PC-3 (cell line): Measurements from ENCODE around the gene TTC7B. TPM values are rescaled to one million over a fixed set of nuclear protein-coding genes. Genes with fewer than 3 reads are reported as not detected.

Experiments used
- ATAC-seq: fragments of 200-7000 bp; cut with Tn5 transposase; 2 replicates; pipeline ENCODE4 v1.9.1; 2020; ENCODE audit warnings: mild to moderate bottlenecking, moderate library complexity
- BruUV-seq: library from RNA; stranded (reverse); fragments of 400-500 nt; replicated peaks from 2 replicates; lab custom pipeline; 2021; lab: Mats Ljungman, UMichigan
- CTCF ChIA-PET: fragments of 300-600 bp; sonication (Branson Sonifier 250); formaldehyde crosslinking; loops from one replicate; lab custom pipeline; 2022; ENCODE audit warnings: antibody characterized with exemption; lab: Charles Lee
- POLR2A ChIA-PET: fragments of 300-600 bp; sonication (Branson Sonifier 250); formaldehyde crosslinking; loops from one replicate; lab custom pipeline; 2022; ENCODE audit warnings: antibody characterized with exemption; ENCODE audit not compliant: unreplicated experiment; lab: Charles Lee
- DNase-seq: peaks from one replicate; pipeline ENCODE4 v3.0.0-alpha.2; 2015
- H2AFZ ChIP-seq: fragments of 300-600 bp; sonication (generic); 2 replicates; pipeline ENCODE4 v1.6.0; 2016; ENCODE audit warnings: antibody characterized with exemption, low read length
- H3F3A ChIP-seq: fragments of 300-600 bp; sonication (generic); one replicate; pipeline ENCODE4 v1.6.0; 2017; ENCODE audit warnings: antibody characterized with exemption, low read length, control low read depth, mild to moderate bottlenecking; ENCODE audit not compliant: unreplicated experiment
- H3K27ac ChIP-seq: fragments of 300-600 bp; sonication (generic); 2 replicates; pipeline ENCODE4 v1.5.1; 2016; ENCODE audit warnings: mild to moderate bottlenecking, low read length
- H3K27me3 ChIP-seq: fragments of 300-600 bp; sonication (generic); 2 replicates; pipeline ENCODE4 v1.6.1; 2016; ENCODE audit warnings: low read length, mixed read lengths
- H3K36me3 ChIP-seq: fragments of 300-600 bp; sonication (generic); 2 replicates; pipeline ENCODE4 v1.6.1; 2016; ENCODE audit warnings: low read depth, mixed run types, low read length, mixed read lengths
- H3K4me1 ChIP-seq: fragments of 300-600 bp; sonication (generic); 2 replicates; pipeline ENCODE4 v1.5.1; 2016; ENCODE audit warnings: low read length; ENCODE audit not compliant: insufficient read depth
- H3K4me2 ChIP-seq: fragments of 300-600 bp; sonication (generic); 2 replicates; pipeline ENCODE4 v1.6.0; 2016; ENCODE audit warnings: low read length
- H3K4me3 ChIP-seq: fragments of 300-600 bp; sonication (generic); 2 replicates; pipeline ENCODE4 v1.5.1; 2016; ENCODE audit warnings: mild to moderate bottlenecking, low read length, mixed read lengths
- H3K79me2 ChIP-seq: fragments of 300-600 bp; sonication (generic); 2 replicates; pipeline ENCODE4 v1.6.1; 2017; ENCODE audit warnings: low read length, mixed read lengths
- H3K9ac ChIP-seq: fragments of 300-600 bp; sonication (generic); 2 replicates; pipeline ENCODE4 v1.6.0; 2016; ENCODE audit warnings: mild to moderate bottlenecking, low read length
- H3K9me2 ChIP-seq: fragments of 300-600 bp; sonication (generic); replicated peaks from 2 replicates; pipeline ENCODE4 v1.6.1; 2016; ENCODE audit warnings: mixed run types, low read length, mixed read lengths
- H3K9me3 ChIP-seq: fragments of 300-600 bp; sonication (generic); 2 replicates; pipeline ENCODE4 v1.6.1; 2016; ENCODE audit warnings: low read length, mixed read lengths
- H4K20me1 ChIP-seq: fragments of 300-600 bp; sonication (generic); 2 replicates; pipeline ENCODE4 v1.6.1; 2016; ENCODE audit warnings: low read length, mixed read lengths
- CTCF ChIP-seq: fragments of 300-600 bp; sonication (generic); conservative IDR thresholded peaks from 2 replicates; pipeline ENCODE4 v1.5.1; 2017; ENCODE audit warnings: antibody characterized with exemption, low read depth, mild to moderate bottlenecking, low read length
- EZH2 ChIP-seq: fragments of 300-600 bp; sonication (generic); IDR thresholded peaks from one replicate; pipeline ENCODE4 v1.6.1; 2017; ENCODE audit warnings: antibody characterized with exemption, mild to moderate bottlenecking, low read length; ENCODE audit not compliant: unreplicated experiment
- EZH2phosphoT487 ChIP-seq: fragments of 300-600 bp; sonication (generic); IDR thresholded peaks from 2 replicates; pipeline ENCODE4 v1.6.1; 2018; ENCODE audit warnings: mild to moderate bottlenecking, antibody characterized with exemption, low read length, borderline replicate concordance
- intact Hi-C: fragments of 100-400 bp; cut with micrococcal nuclease; formaldehyde crosslinking; loops from 2 replicates; pipeline ENCODE4 v1.9.0; 2023
- total RNA-seq: library from RNA; depleted of rRNA; stranded (reverse); fragments of >200 nt; gene quantifications from 2 replicates; pipeline ENCODE4 v1.2.3, GENCODE V29; 2014

TTC7B gene
- total RNA-seq, 1 experiment from 2014 or later, result 45.6 TPM

- no peaks in the 10 kb centered on the region for H3K36me3 ChIP-seq
- H3K4me3 ChIP-seq, result no peak overlapping the region
- H3K4me2 ChIP-seq, result no peak overlapping the region
- ChIA-PET POLR2A (no interaction called here), CTCF (no interaction called here)
- H3K27ac ChIP-seq, result no peak overlapping the region
- intact Hi-C loops, result no loop called here
- peaks cover 25% of the 10 kb centered on the region for H3K4me1 ChIP-seq
- no peaks in the 10 kb centered on the region for H3K9me3 ChIP-seq
- no peaks in the 10 kb centered on the region for H3K9me2 ChIP-seq
- TF ChIP-seq EZH2phosphoT487, result no peak
- no peak for TF ChIP-seq CTCF
- TF ChIP-seq EZH2, result no peak
- H3F3A ChIP-seq, result no peaks in the 10 kb centered on the region
- H3K79me2 ChIP-seq, result no peaks in the 10 kb centered on the region
- no peak for ATAC-seq
- no peak overlapping the region for H2AFZ ChIP-seq
- no TSS peak for BruUV-seq
- no peak for DNase-seq
- H3K27me3 ChIP-seq, result 0 out of 2 replicates have a peak, but pooled peaks cover 4% of the 10 kb centered on the region
- H4K20me1 ChIP-seq, result no peaks in the 10 kb centered on the region
- H3K9ac ChIP-seq, result no peak overlapping the region
Observed at GRCh38 chr14:90507428-90507827, 308.8 kb downstream of the TTC7B start.

- H3K27ac ChIP-seq, result no peak overlapping the region
- POLR2A ChIA-PET, result no interaction called here
- peaks cover 18% of the 10 kb centered on the region for H3K4me1 ChIP-seq
- TF ChIP-seq EZH2phosphoT487 (no peak), CTCF (no peak)
- no peaks in the 10 kb centered on the region for H3K36me3 ChIP-seq
- no peak overlapping the region for H2AFZ ChIP-seq
- H3K79me2 ChIP-seq, result no peaks in the 10 kb centered on the region
- 0 out of 2 replicates have a peak, but pooled peaks cover 4% of the 10 kb centered on the region for H3K27me3 ChIP-seq
- H3K4me2 ChIP-seq, result no peak overlapping the region
- intact Hi-C loops, result no loop called here
- CTCF ChIA-PET, result no interaction called here
- no peaks in the 10 kb centered on the region for H3K9me2 ChIP-seq
- ATAC-seq (peak; percentile 24; the same call in 1 of the 2 replicates), DNase-seq (peak; percentile 47)
- no peak overlapping the region for H3K4me3 ChIP-seq
- H3K9ac ChIP-seq, result no peak overlapping the region
- BruUV-seq, result no TSS peak
- H4K20me1 ChIP-seq, result no peaks in the 10 kb centered on the region
- no peaks in the 10 kb centered on the region for H3F3A ChIP-seq
- no peaks in the 10 kb centered on the region for H3K9me3 ChIP-seq
Observed at GRCh38 chr14:90506748-90507147, 309.5 kb downstream of the TTC7B start.

- Histone ChIP-seq H4K20me1 (no peaks in the 10 kb centered on the region), H3K9me3 (no peaks in the 10 kb centered on the region), H3K9ac (no peak overlapping the region), H3K4me2 (no peak overlapping the region), H3K9me2 (no peaks in the 10 kb centered on the region), H3K4me3 (no peak overlapping the region), H3F3A (no peaks in the 10 kb centered on the region), H3K4me1 (peaks cover 16% of the 10 kb centered on the region), H3K27ac (no peak overlapping the region), H3K79me2 (no peaks in the 10 kb centered on the region), H3K36me3 (no peaks in the 10 kb centered on the region), H2AFZ (no peak overlapping the region), H3K27me3 (0 out of 2 replicates have a peak, but pooled peaks cover 4% of the 10 kb centered on the region)
- ChIA-PET POLR2A (no interaction called here), CTCF (no interaction called here)
- BruUV-seq, result no TSS peak
- no peak for ATAC-seq
- TF ChIP-seq EZH2phosphoT487 (no peak), CTCF (no peak), EZH2 (no peak)
- no peak for DNase-seq
- intact Hi-C loops, result no loop called here
Observed at GRCh38 chr14:90505531-90505930, 310.7 kb downstream of the TTC7B start.
